Body of pancreas (tissue), 4 donors: ENCODE measurements around the gene H1-8.

Experiments used
- POLR2A ChIP-seq, 3 donors: fragments of 450-650 bp; IDR thresholded peaks; one replicate each; pipeline ENCODE4 v1.6.1; 2016; ENCODE audit warnings: antibody characterized with exemption in 3 of 3, mild to moderate bottlenecking in 2 of 3
- TF ChIP-seq, protein P1 (sequence below), 7 experiments: fragments of 450-650 bp in 4 of 7; fragments of 200-600 bp in 3 of 7; sonication (generic) in 3 of 7; IDR thresholded peaks; one replicate each; pipeline ENCODE4 v1.5.1; 2016 to 2019; ENCODE audit warnings: antibody characterized with exemption in 7 of 7

DNA sequence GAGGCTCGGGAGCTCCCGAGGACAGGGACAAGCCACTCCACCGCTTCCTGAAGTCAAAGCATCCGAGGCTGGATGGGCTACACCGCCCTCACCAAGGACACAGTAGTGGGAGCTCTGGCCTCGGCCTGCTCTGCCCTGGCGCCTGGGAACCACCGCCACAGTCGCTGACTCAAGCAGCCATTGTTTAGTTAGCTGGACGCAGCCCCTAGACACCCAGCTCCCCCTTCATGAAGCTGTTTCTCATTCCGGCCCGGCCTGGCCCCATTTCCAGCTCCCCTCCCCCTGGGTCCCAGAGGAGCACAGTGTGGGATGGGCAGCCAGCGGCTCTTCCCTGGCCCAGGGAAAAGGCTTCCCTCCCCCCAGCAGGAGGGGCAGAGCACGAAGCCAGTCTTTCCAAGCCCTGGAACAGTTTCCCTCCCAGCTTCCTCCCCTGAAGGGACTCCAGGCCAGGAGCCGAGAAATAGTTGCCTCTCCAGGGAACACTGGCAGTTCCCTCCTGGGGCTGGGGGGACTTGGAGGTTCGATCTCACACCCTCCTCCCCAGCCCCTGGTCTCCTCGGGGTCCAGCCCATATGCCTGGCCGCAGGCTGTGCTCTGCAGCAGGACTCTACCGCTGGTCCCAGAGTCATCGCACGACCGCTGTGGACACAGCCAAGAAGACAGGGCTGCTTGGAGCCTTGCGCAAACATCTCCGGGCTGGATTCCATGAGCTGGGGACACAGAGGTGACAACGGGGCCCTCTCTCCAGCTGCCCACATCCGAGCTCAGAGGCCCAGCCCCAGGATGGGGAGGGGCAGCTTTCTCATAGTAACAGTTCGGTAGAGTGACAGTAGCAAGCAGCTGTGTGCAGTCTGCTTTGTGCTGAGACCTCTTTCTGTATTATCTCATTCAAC lies 53.5 kb downstream of the H1-8 start:
- TF ChIP-seq, protein P1, sequence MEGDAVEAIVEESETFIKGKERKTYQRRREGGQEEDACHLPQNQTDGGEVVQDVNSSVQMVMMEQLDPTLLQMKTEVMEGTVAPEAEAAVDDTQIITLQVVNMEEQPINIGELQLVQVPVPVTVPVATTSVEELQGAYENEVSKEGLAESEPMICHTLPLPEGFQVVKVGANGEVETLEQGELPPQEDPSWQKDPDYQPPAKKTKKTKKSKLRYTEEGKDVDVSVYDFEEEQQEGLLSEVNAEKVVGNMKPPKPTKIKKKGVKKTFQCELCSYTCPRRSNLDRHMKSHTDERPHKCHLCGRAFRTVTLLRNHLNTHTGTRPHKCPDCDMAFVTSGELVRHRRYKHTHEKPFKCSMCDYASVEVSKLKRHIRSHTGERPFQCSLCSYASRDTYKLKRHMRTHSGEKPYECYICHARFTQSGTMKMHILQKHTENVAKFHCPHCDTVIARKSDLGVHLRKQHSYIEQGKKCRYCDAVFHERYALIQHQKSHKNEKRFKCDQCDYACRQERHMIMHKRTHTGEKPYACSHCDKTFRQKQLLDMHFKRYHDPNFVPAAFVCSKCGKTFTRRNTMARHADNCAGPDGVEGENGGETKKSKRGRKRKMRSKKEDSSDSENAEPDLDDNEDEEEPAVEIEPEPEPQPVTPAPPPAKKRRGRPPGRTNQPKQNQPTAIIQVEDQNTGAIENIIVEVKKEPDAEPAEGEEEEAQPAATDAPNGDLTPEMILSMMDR (IDR thresholded peaks at IDR 0.05) = no peak
- TF ChIP-seq POLR2A (IDR thresholded peaks at IDR 0.05) = peak in 2 of 3 donors; percentile 7 to 24
